GM20431 (cell line): ENCODE data around the gene IFNA8.
"Not testable (repeated sequence)": the region's sequence is repeated elsewhere in the genome, so short reads cannot be mapped to it uniquely, and the experiment has no call there.

ENCODE experiments used
- in situ Hi-C: fragments of 300-500 bp; cut with MseI, MboI; formaldehyde crosslinking; loops from one replicate; pipeline ENCODE4 v1.15.0; 2020; ENCODE audit warnings: low sequenced_read_pairs; ENCODE audit not compliant: unreplicated experiment

IFNA8 gene

DNA sequence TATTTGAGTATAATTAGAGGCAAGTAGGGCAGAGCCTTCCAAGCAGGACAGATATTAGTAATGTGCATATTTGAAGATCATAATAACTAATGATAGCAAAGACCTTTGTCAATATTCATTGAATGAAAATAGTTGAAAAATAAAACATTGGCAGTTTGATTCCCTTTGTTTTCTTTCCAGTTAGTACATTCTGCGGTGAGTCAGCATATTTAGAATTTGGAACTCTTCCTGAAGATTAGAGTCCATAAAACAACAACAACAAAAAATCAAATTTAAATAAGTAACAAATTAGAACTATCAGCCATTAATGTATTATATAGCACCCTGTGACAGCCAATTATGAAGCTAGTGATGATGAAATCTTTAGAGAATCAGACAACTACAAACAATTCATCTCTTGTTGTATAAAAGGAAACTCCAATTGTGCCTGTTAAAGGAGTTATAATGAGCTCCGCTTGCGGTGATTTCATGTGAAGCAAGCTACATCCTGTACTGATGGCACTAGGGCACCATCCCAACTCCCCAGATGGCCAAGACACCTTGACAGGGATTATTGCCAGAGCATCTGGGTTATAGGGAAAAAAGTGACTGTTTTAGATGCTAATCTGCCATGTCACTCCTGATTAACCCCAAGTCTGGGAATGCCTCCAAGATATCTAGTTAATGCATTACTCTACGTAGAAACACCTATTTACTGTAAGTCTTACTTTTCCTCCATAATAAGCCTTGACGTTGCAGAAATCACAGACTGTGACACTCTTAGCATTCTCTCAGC is 6.8 kb downstream of the IFNA8 start:
- in situ Hi-C loops = no loop called here

- in situ Hi-C loops = no loop called here
Measured at GRCh38 chr9:21428235-21428634, 19.3 kb downstream of the IFNA8 start.

GRCh38 chr9:21429191-21429590 is 20.3 kb downstream of the IFNA8 start:
- in situ Hi-C loops = no loop called here

DNA sequence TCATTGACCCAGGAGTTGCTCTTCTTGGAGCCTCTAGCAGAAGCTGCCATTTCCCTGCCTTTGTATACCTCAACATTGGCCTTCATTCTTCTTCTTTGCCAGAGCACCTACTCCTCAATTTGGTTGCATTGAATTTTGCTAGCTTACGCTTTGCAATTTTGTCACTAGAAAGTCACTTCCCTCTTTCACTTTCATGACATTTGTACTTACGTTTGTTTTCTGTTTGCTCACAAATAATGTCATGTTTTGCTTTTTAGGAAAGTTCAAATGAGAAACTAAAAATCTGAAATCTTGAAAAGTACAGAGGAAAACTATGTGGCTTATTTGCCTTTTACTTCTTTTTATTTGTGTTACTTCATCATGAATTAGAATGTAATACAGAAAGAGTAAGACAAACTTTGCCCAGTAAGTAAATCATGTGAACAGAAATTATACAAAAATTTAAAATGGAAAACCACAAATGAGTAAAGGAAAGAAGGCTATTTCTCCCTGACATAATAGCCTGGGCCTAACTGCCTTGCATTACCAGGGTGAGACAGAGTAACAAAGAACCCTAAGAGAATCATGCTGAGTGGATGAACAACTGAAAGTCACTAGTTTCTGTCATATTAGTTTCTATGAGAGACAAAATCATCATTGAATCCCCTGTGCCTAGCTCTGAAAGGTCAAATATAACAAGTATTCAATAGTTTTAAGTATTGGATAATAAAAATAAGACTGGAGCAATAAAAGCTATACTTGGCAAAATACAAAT is 23.9 kb downstream of the IFNA8 start:
- in situ Hi-C loops = no loop called here

DNA sequence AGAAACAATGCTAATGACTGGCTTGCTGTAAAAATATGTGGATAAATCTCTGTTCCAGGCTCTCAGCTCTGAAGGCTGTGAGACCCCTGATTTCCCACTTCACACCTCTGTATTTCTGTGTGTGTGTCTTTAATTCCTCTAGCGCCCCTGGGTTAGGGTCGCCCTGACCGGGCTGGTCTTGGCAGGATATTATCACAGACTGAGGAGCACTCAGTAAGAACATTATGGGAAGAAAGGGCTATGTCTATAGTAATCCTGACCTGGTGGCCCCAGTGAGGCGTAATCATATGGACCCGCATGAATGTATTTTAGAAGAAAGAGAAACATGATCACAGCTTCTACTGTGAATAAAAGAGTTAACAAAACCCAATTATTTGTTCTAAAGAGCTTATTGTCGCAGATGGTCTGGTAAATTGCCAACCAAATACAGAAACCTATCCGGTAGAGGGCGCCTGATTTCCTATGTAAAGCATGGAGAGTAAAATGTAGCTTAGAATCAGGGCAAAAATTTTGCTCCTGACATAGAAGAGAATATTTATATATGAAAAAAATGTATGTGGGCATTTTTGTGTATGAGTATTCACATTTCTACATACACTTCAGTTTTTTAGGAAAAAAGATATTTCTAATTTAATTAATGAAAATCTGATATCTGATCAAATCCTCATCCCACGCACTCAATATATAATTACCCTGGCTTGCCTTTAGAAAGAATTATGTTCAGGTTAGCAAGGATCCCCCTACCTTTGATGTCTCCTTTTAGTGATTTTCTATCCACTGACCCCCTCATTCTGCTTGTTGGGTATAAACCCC is 25.5 kb downstream of the IFNA8 start:
- in situ Hi-C loops = no loop called here

- in situ Hi-C loops = not testable (repeated sequence)
Measured at GRCh38 chr9:21435015-21435383, 26.1 kb downstream of the IFNA8 start.

GRCh38 chr9:21440139-21440538 is 31.2 kb downstream of the IFNA8 start, which contains the start of gene IFNA1:
IFNA1 (plus strand) TSS chr9:21440439; CDS start chr9:21440508, 69 bp downstream.
- in situ Hi-C loops = no loop called here

- in situ Hi-C loops = no loop called here
Measured at GRCh38 chr9:21443849-21444625, 35.1 kb downstream of the IFNA8 start.

GRCh38 chr9:21449312-21449711 is 40.4 kb downstream of the IFNA8 start:
- in situ Hi-C loops = not testable (repeated sequence)

- in situ Hi-C loops = loop anchor here (10.0 to 25.0 kb wide), 3 partner anchors 126 to 336 kb away; partner anchors contain the start of gene IFNA14
Measured at GRCh38 chr9:21450733-21451394, 41.9 kb downstream of the IFNA8 start.

- in situ Hi-C loops = loop anchor here (10.0 to 25.0 kb wide), 3 partner anchors 128 to 335 kb away; partner anchors contain the start of gene IFNA14
Measured at GRCh38 chr9:21452681-21453080, 43.8 kb downstream of the IFNA8 start.

DNA sequence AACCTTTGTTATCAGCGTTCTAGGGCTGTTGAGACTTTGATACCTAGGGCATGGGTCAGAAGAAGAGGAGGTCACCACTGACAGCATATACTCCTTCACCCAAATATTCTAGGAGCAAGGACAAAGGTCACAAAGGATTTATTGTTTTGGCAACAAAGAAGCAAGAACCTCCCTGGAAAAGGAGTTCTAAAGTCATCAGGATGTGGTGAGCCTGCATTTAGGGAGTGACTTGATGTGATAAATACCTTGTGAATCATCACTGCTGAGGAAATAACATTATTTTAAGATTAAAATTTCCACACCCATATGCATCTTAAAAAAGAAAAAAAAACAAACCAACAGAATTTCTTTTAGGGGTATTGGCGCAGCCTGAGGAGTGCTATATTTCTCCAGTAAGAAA is 45.2 kb downstream of the IFNA8 start:
- in situ Hi-C loops = loop anchor here (10.0 to 25.0 kb wide), 3 partner anchors 129 to 333 kb away; partner anchors contain the start of gene IFNA14

GRCh38 chr9:21455320-21455719 is 46.4 kb downstream of the IFNA8 start:
- in situ Hi-C loops = loop anchor here (10.0 to 25.0 kb wide), 3 partner anchors 131 to 332 kb away; partner anchors contain the start of gene IFNA14
